HEK293T (cell line): ENCODE data around the gene SEMA3G.
A peak's percentile ranks its signal among the peaks of the same experiment; 100 is the strongest.

Experiments
- CTCF ChIA-PET: fragments of 350-600 bp; formaldehyde crosslinking; extraction: SDS; loops from one replicate; lab custom pipeline; 2021; ENCODE audit warnings: antibody characterized with exemption, inconsistent platforms; lab: Yijun Ruan, JAX
- POLR2A ChIA-PET: fragments of 350-600 bp; formaldehyde crosslinking; extraction: SDS; loops from one replicate; lab custom pipeline; 2020; ENCODE audit warnings: antibody characterized with exemption, inconsistent platforms; lab: Yijun Ruan, JAX
- DNase-seq: peaks from one replicate; pipeline ENCODE4 v3.0.0; 2012; ENCODE audit warnings: mixed read lengths; ENCODE audit errors: extremely low spot score
- ARNT ChIP-seq: fragments of 450-650 bp; IDR thresholded peaks from 2 replicates; pipeline ENCODE4 v1.6.1; 2017; ENCODE audit warnings: mild to moderate bottlenecking
- BHLHE40 ChIP-seq: fragments of 450-650 bp; IDR thresholded peaks from 2 replicates; pipeline ENCODE4 v1.6.1; 2016; ENCODE audit warnings: mild to moderate bottlenecking, moderate library complexity, borderline replicate concordance
- CTBP1 ChIP-seq: fragments of 450-650 bp; IDR thresholded peaks from 2 replicates; pipeline ENCODE4 v1.6.1; 2016; ENCODE audit warnings: borderline replicate concordance
- ELF4 ChIP-seq: fragments of 450-650 bp; IDR thresholded peaks from 2 replicates; pipeline ENCODE4 v1.6.1; 2017; ENCODE audit warnings: antibody characterized with exemption
- FOXA1 ChIP-seq: fragments of 450-650 bp; IDR thresholded peaks from 2 replicates; pipeline ENCODE4 v1.6.1; 2016; ENCODE audit warnings: mild to moderate bottlenecking
- FOXK2 ChIP-seq: fragments of 450-650 bp; IDR thresholded peaks from 2 replicates; pipeline ENCODE4 v1.6.1; 2016; ENCODE audit warnings: mild to moderate bottlenecking
- FOXM1 ChIP-seq: fragments of 450-650 bp; IDR thresholded peaks from 2 replicates; pipeline ENCODE4 v1.6.1; 2017; ENCODE audit warnings: mild to moderate bottlenecking, borderline replicate concordance
- HDGF ChIP-seq: fragments of 450-650 bp; IDR thresholded peaks from 2 replicates; pipeline ENCODE4 v1.6.1; 2017; ENCODE audit warnings: antibody characterized with exemption, borderline replicate concordance
- L3MBTL2 ChIP-seq: fragments of 450-650 bp; conservative IDR thresholded peaks from 2 replicates; pipeline ENCODE4 v1.6.1; 2016; ENCODE audit warnings: mild to moderate bottlenecking
- LEF1 ChIP-seq: fragments of 450-650 bp; IDR thresholded peaks from 2 replicates; pipeline ENCODE4 v1.6.1; 2017; ENCODE audit warnings: mild to moderate bottlenecking, borderline replicate concordance
- NFRKB ChIP-seq: fragments of 450-650 bp; IDR thresholded peaks from 2 replicates; pipeline ENCODE4 v1.6.1; 2016; ENCODE audit warnings: mild to moderate bottlenecking, moderate library complexity
- SP1 ChIP-seq: fragments of 450-650 bp; IDR thresholded peaks from 2 replicates; pipeline ENCODE4 v1.6.1; 2017
- SUZ12 ChIP-seq: fragments of 450-650 bp; IDR thresholded peaks from 2 replicates; pipeline ENCODE4 v1.6.1; 2016; ENCODE audit warnings: mild to moderate bottlenecking
- TARDBP ChIP-seq: fragments of 450-650 bp; IDR thresholded peaks from 2 replicates; pipeline ENCODE4 v1.6.1; 2016
- ZNF384 ChIP-seq: fragments of 450-650 bp; IDR thresholded peaks from 2 replicates; pipeline ENCODE4 v1.6.1; 2016
- TF ChIP-seq, protein P1 (sequence below): fragments of 450-650 bp; IDR thresholded peaks from 2 replicates; pipeline ENCODE4 v1.6.1; 2016

SEMA3G gene

GRCh38 chr3:52394751-52395502 lies 50.0 kb downstream of the SEMA3G start:
- TF ChIP-seq HDGF (no peak), BHLHE40 (no peak), TARDBP (no peak), ARNT (no peak), FOXM1 (no peak), FOXA1 (no peak), LEF1 (no peak), ELF4 (no peak), SP1 (no peak), L3MBTL2 (no peak), SUZ12 (no peak), ZNF384 (no peak), NFRKB (no peak), CTBP1 (no peak), FOXK2 (no peak)
- TF ChIP-seq, protein P1, sequence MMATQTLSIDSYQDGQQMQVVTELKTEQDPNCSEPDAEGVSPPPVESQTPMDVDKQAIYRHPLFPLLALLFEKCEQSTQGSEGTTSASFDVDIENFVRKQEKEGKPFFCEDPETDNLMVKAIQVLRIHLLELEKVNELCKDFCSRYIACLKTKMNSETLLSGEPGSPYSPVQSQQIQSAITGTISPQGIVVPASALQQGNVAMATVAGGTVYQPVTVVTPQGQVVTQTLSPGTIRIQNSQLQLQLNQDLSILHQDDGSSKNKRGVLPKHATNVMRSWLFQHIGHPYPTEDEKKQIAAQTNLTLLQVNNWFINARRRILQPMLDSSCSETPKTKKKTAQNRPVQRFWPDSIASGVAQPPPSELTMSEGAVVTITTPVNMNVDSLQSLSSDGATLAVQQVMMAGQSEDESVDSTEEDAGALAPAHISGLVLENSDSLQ: no peak
- ChIA-PET POLR2A (no interaction called here), CTCF (no interaction called here)
- no peak for DNase-seq

GRCh38 chr3:52393959-52394670 lies 50.8 kb downstream of the SEMA3G start:
- POLR2A ChIA-PET: no interaction called here
- DNase-seq: no peak
- CTCF ChIA-PET: no interaction called here
- TF ChIP-seq L3MBTL2: no peak
- no peak for TF ChIP-seq ZNF384
- 0 out of 2 replicates have a peak, but pooled peaks have one; percentile 50 for TF ChIP-seq HDGF
- TF ChIP-seq LEF1: no peak
- TF ChIP-seq SUZ12: no peak
- no peak for TF ChIP-seq CTBP1

DNA sequence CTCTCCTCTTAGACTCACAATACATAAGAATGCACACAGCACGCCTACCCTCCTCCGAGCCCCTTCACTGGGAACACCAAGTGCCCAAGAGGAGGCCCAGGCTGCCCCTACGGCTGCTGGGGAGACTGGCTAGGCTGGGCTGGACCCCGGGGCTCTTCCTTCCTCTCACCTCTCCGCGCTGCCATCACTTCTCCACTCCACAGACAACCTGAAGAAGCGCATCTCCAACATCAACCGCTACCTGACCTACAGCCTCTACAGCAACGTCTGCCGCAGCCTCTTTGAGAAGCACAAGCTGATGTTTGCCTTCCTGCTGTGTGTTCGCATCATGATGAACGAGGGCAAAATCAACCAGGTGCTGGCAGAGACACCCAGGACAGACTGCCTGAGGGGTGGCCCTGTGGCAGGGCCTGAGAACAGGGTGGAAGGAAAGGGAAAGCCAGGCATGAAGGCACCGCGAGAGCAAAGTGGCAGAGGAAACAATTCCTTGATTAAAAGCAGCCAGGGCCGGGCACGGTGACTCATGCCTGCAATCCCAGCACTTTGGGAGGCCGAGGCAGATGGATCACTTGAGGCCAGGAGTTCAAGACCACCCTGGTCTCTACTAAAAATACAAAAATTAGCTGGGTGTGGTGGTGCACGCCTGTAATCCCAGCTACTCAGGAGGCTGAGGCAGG lies 51.6 kb downstream of the SEMA3G start:
- no peak for DNase-seq
- ChIA-PET CTCF (no interaction called here), POLR2A (no interaction called here)
- TF ChIP-seq LEF1 (no peak), SUZ12 (no peak), CTBP1 (no peak), HDGF (no peak), FOXK2 (no peak), FOXA1 (no peak), NFRKB (no peak), L3MBTL2 (no peak), TARDBP (no peak), BHLHE40 (no peak), ZNF384 (no peak), SP1 (no peak), FOXM1 (no peak), ARNT (no peak), ELF4 (no peak)
- TF ChIP-seq, protein P1: no peak

DNA sequence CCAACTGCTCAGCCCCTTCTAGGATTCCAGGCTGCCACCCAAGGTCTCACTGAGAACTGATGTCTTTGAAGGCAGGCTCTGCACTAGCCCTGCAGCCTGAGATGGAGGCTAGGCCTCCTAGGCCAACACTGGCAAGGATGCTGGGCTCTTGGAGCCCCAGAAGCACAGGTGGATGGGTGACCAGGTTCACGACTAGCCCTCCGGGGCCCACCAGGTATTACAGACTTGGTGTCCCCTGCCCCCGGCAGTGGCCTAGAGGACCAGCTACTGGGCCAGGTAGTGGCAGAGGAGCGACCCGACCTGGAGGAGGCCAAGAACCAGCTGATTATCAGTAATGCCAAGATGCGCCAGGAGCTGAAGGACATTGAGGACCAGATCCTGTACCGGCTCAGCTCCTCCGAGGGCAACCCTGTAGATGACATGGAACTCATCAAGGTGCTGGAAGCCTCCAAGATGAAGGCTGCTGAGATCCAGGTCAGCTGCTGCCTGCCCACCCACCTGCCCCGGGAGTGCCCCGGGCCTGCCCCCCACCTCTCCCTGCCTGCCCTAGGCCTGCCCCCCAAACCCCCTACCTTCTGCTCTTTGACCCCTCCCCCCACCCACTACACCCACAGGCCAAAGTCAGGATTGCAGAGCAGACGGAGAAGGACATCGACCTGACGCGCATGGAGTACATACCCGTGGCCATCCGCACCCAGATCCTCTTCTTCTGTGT lies 52.5 kb downstream of the SEMA3G start:
- CTCF ChIA-PET: no interaction called here
- TF ChIP-seq ARNT (no peak), L3MBTL2 (no peak), SUZ12 (no peak), TARDBP (no peak), ELF4 (no peak), FOXK2 (no peak), HDGF (no peak), CTBP1 (no peak), SP1 (no peak), FOXA1 (no peak), FOXM1 (no peak), ZNF384 (no peak), BHLHE40 (no peak), LEF1 (no peak), NFRKB (no peak)
- TF ChIP-seq, protein P1: no peak
- POLR2A ChIA-PET: no interaction called here
- no peak for DNase-seq

- DNase-seq: no peak
- ChIA-PET CTCF (no interaction called here), POLR2A (interaction anchor here (1.2 kb wide), 1 partner anchor 9 kb away, joined by 3 read pairs; no protein-coding TSS in a partner anchor)
- no peak for TF ChIP-seq FOXK2
- TF ChIP-seq FOXM1: no peak
- no peak for TF ChIP-seq CTBP1
- no peak for TF ChIP-seq ZNF384
- TF ChIP-seq, protein P1: no peak
- no peak for TF ChIP-seq NFRKB
- no peak for TF ChIP-seq L3MBTL2
- TF ChIP-seq HDGF: no peak
- TF ChIP-seq LEF1: no peak
- no peak for TF ChIP-seq ELF4
- no peak for TF ChIP-seq FOXA1
These were observed 53.8 kb downstream of the SEMA3G start for GRCh38 chr3:52391096-52391495.
